BE2C (cell line): ENCODE measurements around the gene DDX43. TPM values are rescaled to one million over a fixed set of nuclear protein-coding genes. Genes with fewer than 3 reads are reported as not detected.

Source experiments
- DNase-seq: peaks from one replicate; pipeline ENCODE4 v3.0.0-alpha.2; 2020
- H3K27me3 ChIP-seq: fragments of 250-450 bp; sonication (Bioruptor Pico); 2 replicates; pipeline ENCODE4 v1.5.1; 2020; ENCODE audit warnings: mild to moderate bottlenecking
- H3K36me3 ChIP-seq: fragments of 250-450 bp; sonication (Bioruptor Pico); 2 replicates; pipeline ENCODE4 v1.5.1; 2020; ENCODE audit warnings: mild to moderate bottlenecking
- H3K4me1 ChIP-seq: fragments of 250-450 bp; sonication (Bioruptor Pico); 2 replicates; pipeline ENCODE4 v1.5.1; 2020
- H3K4me3 ChIP-seq: 2 replicates; pipeline ENCODE4 v1.5.1; 2011; ENCODE audit warnings: low read depth, low read length
- H3K9me3 ChIP-seq: fragments of 250-450 bp; sonication (Bioruptor Pico); 2 replicates; pipeline ENCODE4 v1.5.1; 2020
- polyA plus RNA-seq: library from polyadenylated mRNA; unstranded; fragments of >200 nt; gene quantifications from one replicate; pipeline ENCODE4 v1.2.1, GENCODE V29; 2012; ENCODE audit warnings: low read depth, missing spikeins; ENCODE audit not compliant: insufficient read length, insufficient read depth
- TF ChIP-seq, protein P1 (sequence below): IDR thresholded peaks from 2 replicates; pipeline ENCODE4 v1.5.1; 2012; ENCODE audit warnings: mild to moderate bottlenecking, low read depth, low read length

Gene DDX43
- not detected for polyA plus RNA-seq

DNA sequence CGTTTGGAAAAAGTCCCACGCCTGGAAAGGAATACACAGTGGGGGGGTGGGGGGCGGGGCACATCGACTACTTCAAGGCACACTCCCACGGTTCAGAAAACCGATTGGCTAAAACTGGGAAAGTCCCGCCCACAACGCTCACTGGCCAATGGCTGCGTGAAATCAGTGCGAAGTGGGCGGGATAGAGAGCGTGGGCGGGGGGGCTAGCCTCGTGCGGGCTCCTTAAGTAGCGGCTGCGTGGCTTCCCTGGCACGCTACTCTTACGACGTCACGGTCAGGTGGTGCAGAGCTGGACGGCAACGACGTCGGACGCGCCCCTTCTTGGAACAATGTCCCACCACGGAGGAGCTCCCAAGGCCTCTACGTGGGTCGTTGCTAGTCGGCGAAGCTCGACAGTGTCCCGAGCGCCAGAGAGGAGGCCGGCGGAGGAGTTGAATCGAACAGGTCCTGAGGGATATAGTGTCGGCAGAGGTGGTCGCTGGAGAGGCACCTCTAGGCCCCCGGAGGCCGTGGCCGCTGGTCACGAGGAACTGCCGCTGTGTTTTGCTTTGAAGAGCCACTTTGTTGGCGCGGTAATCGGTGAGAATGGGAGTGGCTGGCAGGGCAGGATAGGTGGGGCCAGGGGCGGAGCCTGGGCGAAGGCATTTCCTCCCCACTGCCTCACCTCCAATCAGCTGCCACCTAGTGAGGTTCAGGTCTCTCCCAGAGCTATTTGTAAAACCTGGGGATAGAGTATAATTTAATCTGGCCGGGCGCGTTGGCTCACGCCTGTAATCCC lies at the start of gene DDX43:
Gene DDX43, plus strand, starts transcription at position 252 of the 778 bp plus-strand sequence. Its CDS starts 78 bp downstream, at position 330.
- no peaks in the 10 kb centered on the region for H3K9me3 ChIP-seq
- DNase-seq: no peak
- no peaks in the 10 kb centered on the region for H3K4me1 ChIP-seq
- no peaks in the 10 kb centered on the region for H3K36me3 ChIP-seq
- no peak within 1 kb of the TSS for H3K4me3 ChIP-seq
- TF ChIP-seq, protein P1, sequence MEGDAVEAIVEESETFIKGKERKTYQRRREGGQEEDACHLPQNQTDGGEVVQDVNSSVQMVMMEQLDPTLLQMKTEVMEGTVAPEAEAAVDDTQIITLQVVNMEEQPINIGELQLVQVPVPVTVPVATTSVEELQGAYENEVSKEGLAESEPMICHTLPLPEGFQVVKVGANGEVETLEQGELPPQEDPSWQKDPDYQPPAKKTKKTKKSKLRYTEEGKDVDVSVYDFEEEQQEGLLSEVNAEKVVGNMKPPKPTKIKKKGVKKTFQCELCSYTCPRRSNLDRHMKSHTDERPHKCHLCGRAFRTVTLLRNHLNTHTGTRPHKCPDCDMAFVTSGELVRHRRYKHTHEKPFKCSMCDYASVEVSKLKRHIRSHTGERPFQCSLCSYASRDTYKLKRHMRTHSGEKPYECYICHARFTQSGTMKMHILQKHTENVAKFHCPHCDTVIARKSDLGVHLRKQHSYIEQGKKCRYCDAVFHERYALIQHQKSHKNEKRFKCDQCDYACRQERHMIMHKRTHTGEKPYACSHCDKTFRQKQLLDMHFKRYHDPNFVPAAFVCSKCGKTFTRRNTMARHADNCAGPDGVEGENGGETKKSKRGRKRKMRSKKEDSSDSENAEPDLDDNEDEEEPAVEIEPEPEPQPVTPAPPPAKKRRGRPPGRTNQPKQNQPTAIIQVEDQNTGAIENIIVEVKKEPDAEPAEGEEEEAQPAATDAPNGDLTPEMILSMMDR: no peak
- H3K27me3 ChIP-seq: no peaks in the 10 kb centered on the region

DNA sequence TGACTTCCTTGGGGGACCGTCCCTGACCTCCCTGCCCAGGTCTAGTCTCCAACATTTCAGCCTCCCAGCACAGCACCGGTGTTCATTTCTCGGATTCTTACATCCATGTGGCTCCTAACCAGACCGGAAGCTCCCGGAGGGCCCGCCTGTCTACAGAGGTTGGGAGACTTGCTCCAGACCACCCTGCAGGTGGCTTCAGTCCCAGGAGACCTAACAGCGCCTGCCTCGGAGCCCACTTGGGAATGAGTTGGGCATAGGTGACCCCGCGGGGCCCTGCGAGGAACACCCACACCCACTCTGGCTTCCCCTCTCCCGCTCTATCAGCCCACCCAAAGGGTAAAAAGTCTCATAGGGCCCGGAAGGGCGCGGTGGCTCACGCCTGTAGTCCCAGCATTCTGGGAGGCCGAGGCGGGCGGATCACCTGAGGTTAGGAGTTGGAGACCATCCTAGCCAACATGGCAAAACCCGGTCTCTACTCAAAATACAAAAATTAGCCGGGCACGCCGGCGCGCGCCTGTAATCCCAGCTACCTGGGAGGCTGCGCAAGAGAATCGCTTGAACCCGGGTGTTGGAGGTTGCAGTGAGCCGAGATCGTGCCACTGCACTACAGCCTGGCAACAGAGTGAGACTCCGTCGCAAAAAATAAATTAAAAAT lies 46.0 kb upstream of the DDX43 start:
- DNase-seq: no peak
- Histone ChIP-seq H3K27me3 (no peaks in the 10 kb centered on the region), H3K4me1 (no peaks in the 10 kb centered on the region), H3K36me3 (no peaks in the 10 kb centered on the region), H3K4me3 (no peak overlapping the region), H3K9me3 (no peaks in the 10 kb centered on the region)
- TF ChIP-seq, protein P1: no peak

DNA sequence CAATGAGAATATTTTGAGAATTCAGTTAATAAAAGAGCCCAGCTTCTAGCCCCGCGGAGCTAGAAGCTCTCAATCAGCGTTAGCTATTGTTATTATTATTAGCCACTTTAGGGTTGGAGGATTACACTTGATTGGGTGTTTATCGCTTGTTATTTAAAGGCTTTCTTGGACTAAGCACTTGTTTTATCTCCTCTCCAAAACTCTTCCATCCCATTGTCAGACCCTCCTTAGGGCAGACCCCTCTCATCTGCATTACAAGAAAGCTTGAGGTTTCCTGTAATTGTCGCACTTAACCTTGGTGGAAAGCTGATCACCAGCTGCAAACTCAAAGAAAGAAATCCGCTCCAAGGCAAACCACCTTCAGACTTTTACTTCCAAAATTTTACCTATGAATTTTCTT lies 45.3 kb upstream of the DDX43 start:
- DNase-seq: no peak
- no peaks in the 10 kb centered on the region for H3K27me3 ChIP-seq

DNA sequence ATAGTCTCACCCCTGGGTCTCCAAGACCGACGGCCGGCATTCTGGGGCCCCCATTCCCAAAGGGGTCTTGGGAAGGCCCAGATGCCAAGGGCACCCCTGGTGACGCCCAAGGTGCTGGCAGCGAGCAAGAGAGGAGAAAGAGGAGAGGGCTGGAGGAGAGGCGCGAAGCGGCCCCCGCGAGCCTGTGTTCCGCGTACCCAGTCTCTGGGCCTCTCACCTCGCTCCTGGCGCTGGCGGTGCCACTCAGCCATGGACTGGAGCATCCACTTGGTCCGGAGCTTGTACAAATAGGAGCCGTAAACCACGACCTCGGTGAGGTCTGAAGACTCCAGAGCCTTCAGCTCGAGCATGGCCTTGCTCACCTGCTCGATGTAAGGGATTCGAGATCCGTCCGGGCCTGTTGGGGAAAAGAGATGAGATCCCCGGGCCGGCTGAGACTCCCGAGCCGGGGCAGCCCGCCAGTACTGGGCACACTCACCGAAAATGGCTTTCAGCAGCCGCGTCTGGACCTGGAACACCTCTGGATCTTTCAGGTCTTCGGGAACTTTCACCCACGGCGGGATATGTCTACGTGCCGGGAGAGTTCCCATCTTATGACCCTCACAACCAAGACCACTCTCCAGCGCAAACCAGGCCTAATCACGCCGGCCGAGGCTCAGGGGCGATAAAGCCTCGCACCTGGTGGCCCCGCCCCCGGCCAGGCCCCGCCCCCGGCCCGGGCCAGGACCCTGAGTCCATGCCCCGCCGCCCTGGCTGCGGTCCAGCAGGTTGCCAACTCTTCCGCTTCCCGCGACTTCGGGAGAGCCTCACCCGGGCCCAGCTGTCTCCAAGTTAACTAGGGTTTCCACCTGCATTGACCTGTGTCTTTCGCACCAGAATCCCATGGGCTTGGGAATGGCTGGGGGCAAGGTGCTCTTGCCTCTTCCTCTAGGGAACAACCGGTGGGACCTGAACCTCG lies 40.7 kb upstream of the DDX43 start, which contains the start of gene DPPA5:
Gene DPPA5, minus strand, starts transcription at position 641 of the 958 bp plus-strand sequence. Its CDS starts 51 bp downstream, at position 590.
- TF ChIP-seq, protein P1: no peak
- Histone ChIP-seq H3K9me3 (no peaks in the 10 kb centered on the region), H3K4me1 (no peaks in the 10 kb centered on the region), H3K27me3 (no peaks in the 10 kb centered on the region), H3K36me3 (no peaks in the 10 kb centered on the region), H3K4me3 (no peak within 1 kb of the TSS)
- DNase-seq: no peak

More for the DNA sequence above, 45.3 kb upstream of the DDX43 start:
- no peaks in the 10 kb centered on the region for H3K4me1 ChIP-seq
- no peak overlapping the region for H3K4me3 ChIP-seq
- TF ChIP-seq, protein P1: no peak
- no peaks in the 10 kb centered on the region for H3K9me3 ChIP-seq
- no peaks in the 10 kb centered on the region for H3K36me3 ChIP-seq

DNA sequence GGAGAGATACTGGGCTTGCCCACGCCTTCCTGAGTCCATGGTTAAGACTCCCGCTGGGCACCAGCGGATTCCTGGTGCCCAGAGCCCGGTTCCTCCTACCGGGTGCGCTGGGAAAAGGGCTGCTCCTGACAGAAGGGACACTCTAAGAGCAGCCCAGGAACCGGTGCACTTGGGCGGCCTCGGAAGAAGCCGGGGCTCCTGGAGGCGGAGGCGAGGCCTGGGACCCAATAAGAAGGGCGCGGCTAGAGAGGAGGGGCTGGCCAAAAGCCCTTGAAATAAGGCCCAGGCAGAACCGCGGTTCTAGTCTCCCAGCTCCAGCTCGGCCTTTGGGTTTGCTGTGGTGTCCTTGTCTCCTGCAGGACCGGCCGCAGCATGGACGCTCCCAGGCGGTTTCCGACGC lies 32.3 kb upstream of the DDX43 start, which contains the start of gene KHDC3L:
Gene KHDC3L, plus strand, starts transcription at position 301 of the 400 bp plus-strand sequence. Its CDS starts 72 bp downstream, at position 373.
- Histone ChIP-seq H3K27me3 (no peaks in the 10 kb centered on the region), H3K36me3 (no peaks in the 10 kb centered on the region), H3K4me3 (no peak within 1 kb of the TSS), H3K9me3 (no peaks in the 10 kb centered on the region), H3K4me1 (no peaks in the 10 kb centered on the region)
- TF ChIP-seq, protein P1: no peak
- DNase-seq: no peak
